RWPE2 (cell line): ENCODE measurements around the gene STUB1.

Experiments used
- ATAC-seq: fragments of 200-7000 bp; cut with Tn5 transposase; 3 replicates; pipeline ENCODE4 v1.9.1; 2021; ENCODE audit warnings: low read depth
- DNase-seq: peaks from one replicate; pipeline ENCODE4 v3.0.0-alpha.2; 2020; ENCODE audit warnings: low spot score
- H3K27ac ChIP-seq: fragments of 450-650 bp; 2 replicates; pipeline ENCODE4 v1.5.1; 2017; ENCODE audit warnings: mild to moderate bottlenecking; ENCODE audit not compliant: poor library complexity, severe bottlenecking
- H3K27me3 ChIP-seq: fragments of 250-450 bp; sonication (Bioruptor Pico); 2 replicates; pipeline ENCODE4 v1.5.1; 2021; ENCODE audit warnings: mild to moderate bottlenecking, moderate library complexity; ENCODE audit not compliant: insufficient read depth, poor library complexity, severe bottlenecking
- H3K36me3 ChIP-seq: fragments of 250-450 bp; sonication (Bioruptor Pico); 2 replicates; pipeline ENCODE4 v1.5.1; 2020; ENCODE audit warnings: low read depth, mild to moderate bottlenecking, moderate library complexity
- H3K4me1 ChIP-seq: fragments of 250-450 bp; sonication (Bioruptor Pico); 2 replicates; pipeline ENCODE4 v1.5.1; 2021; ENCODE audit warnings: mild to moderate bottlenecking, moderate library complexity; ENCODE audit not compliant: insufficient read depth, poor library complexity, severe bottlenecking
- H3K4me3 ChIP-seq: fragments of 250-450 bp; sonication (Bioruptor Pico); 2 replicates; pipeline ENCODE4 v1.5.1; 2021; ENCODE audit warnings: mild to moderate bottlenecking, moderate library complexity; ENCODE audit not compliant: severe bottlenecking
- H3K9me3 ChIP-seq: fragments of 250-450 bp; sonication (Bioruptor Pico); 2 replicates; pipeline ENCODE4 v1.5.1; 2021; ENCODE audit warnings: mild to moderate bottlenecking, moderate library complexity; ENCODE audit not compliant: severe bottlenecking
- TF ChIP-seq, protein P1 (sequence below): fragments of 450-650 bp; IDR thresholded peaks from one replicate; pipeline ENCODE4 v1.5.1; 2017; ENCODE audit warnings: mild to moderate bottlenecking, moderate library complexity; ENCODE audit not compliant: poor library complexity, severe bottlenecking

Gene STUB1

DNA sequence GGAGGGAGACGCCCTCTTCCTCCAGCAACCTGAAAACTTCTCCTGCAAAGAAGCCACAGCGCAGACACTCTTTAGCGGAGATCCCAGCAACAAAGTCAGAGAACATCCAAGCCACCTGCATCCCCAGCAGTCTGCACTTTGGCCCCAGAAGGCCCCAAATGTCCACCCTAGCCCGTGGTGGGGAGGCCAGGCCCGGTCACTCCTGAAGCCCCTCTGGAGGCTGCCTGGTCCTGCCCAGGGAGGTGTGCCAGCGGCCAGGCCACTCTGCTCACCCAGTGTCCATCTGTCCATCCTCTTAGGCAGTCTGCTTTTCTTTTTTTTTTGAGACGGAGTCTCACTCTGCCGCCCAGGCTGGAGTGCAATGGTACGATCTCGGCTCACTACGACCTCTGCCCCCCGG is 52.1 kb downstream of the STUB1 start:
- no peak for DNase-seq
- no peaks in the 10 kb centered on the region for H3K27me3 ChIP-seq
- H3K9me3 ChIP-seq = no peaks in the 10 kb centered on the region
- TF ChIP-seq, protein P1, sequence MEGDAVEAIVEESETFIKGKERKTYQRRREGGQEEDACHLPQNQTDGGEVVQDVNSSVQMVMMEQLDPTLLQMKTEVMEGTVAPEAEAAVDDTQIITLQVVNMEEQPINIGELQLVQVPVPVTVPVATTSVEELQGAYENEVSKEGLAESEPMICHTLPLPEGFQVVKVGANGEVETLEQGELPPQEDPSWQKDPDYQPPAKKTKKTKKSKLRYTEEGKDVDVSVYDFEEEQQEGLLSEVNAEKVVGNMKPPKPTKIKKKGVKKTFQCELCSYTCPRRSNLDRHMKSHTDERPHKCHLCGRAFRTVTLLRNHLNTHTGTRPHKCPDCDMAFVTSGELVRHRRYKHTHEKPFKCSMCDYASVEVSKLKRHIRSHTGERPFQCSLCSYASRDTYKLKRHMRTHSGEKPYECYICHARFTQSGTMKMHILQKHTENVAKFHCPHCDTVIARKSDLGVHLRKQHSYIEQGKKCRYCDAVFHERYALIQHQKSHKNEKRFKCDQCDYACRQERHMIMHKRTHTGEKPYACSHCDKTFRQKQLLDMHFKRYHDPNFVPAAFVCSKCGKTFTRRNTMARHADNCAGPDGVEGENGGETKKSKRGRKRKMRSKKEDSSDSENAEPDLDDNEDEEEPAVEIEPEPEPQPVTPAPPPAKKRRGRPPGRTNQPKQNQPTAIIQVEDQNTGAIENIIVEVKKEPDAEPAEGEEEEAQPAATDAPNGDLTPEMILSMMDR = no peak
- H3K4me1 ChIP-seq = no peaks in the 10 kb centered on the region
- H3K27ac ChIP-seq = no peak overlapping the region
- no peak overlapping the region for H3K4me3 ChIP-seq
- no peak for ATAC-seq
- peaks cover 26% of the 10 kb centered on the region for H3K36me3 ChIP-seq
